Anterior cingulate cortex (tissue), 58 donors: ENCODE measurements around the gene TNK2.
A peak's percentile ranks its signal among the peaks of the same experiment; 100 is the strongest.
"Not testable (repeated sequence)": the region's sequence is repeated elsewhere in the genome, so short reads cannot be mapped to it uniquely, and the experiment has no call there.

ENCODE experiments used
- DNase-seq, 58 donors: peaks; one replicate each; lab custom pipeline; 2025; lab: John Stamatoyannopoulos, UW

Gene TNK2

GRCh38 chr3:195921334-195921791 is 13.0 kb upstream of the TNK2 start:
- no peak for DNase-seq

- DNase-seq = no peak
Observed at GRCh38 chr3:195918176-195918575, 9.8 kb upstream of the TNK2 start.

GRCh38 chr3:195916991-195917390 is 8.6 kb upstream of the TNK2 start:
- DNase-seq = no peak

GRCh38 chr3:195916291-195916690 is 7.9 kb upstream of the TNK2 start:
- DNase-seq = no peak

GRCh38 chr3:195914648-195915473 is 6.5 kb upstream of the TNK2 start:
- no peak for DNase-seq

DNA sequence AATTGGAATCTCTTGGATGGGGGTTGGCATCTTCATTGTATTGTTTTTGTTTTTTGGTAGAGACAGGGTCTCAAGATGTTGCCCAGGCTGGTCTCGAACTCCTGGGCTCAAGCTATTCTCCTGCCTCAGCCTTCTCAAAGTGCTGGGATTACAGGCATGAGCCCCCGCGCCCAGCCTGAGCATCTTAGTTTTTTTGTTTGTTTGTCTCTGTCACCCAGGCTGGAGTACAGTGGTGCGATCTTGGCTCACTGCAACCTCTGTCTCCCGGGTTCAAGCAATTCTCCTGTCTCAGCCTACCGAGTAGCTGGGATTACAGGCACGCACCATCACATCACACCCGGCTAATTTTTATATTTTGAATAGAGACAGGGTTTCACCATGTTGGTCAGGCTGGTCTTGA is 5.8 kb upstream of the TNK2 start:
- not testable (repeated sequence) for DNase-seq

DNA sequence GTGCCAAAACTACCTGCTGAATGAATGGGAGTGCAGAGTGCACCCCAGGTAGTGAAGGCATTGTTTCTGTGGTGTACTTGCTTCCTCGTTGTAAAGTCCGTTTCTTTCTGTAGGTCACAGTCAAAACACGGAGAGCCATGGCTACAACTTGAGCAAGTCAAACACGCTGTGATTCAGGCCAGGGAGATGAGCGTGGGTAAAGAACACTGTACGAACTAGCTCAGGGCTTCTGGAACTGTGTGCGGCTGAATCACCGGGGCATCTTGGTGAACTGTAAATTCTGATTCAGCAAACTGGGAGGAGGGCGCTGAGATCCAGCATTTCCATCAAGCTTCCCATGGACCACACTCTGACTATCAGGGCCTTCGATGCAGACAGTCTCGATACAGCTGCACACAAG is 5.0 kb upstream of the TNK2 start:
- no peak for DNase-seq

DNA sequence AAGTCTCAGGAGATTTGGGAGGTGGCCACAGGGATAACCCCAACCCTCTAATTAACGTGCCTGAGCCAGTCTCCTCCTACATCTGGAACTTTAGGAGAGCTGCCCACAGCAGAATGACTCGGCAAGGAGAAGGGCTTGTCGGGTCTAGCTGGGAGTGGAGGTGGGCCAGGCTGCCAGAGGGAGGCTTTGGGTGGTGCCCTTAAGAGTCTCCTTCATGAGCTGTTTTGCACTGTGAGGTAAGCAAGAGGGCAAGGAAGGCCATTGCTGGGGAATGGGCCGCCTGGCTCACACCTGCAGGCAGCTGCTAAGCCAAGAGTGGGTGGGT is 3.6 kb upstream of the TNK2 start:
- no peak for DNase-seq

- DNase-seq = no peak
Observed at GRCh38 chr3:195911041-195911945, 2.9 kb upstream of the TNK2 start.

GRCh38 chr3:195910499-195910845 is 2.1 kb upstream of the TNK2 start:
- no peak for DNase-seq

DNA sequence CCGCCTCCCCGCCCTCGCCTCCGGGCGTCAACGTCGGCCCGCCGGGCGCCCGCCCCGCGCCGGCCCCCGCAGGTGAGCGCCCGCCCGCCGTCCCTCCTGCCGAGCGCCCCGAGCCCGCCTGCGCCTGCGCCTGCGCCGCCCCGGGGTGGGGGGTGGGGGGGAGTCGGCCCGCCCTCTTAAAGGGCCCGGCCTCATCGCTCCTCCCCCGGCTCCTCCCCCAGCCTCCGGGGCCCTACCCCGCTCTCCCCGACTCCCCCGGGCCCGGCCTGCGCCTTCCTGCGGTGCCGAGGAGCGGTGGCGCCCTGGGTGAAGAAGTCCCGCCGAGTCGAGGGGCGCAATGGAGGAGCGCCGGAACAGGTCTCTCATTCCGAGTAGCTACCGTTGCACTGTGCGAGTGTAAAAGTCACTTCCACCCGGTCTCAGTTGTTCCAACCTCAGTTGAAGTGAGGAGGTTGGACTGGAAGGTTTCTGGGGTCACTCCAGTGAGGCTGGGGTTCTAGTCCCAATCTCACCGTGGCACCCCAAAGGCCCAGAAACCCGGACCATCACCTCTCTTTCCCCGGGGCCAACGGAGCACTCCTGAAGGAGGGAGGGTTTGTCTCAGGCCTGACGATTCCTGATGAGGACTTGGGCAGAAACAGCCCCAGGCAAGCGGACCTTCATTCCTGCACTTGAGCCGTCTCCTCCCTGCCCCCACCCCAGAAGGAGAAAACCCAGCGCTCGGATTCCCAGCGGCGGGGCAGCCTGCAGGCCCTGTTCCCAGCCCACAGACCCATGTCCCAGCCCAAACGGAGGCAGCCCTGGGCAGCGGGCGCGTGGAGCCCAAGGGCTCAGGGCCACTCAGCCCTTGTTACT is 1.5 kb upstream of the TNK2 start:
- DNase-seq = peak in 57 of 58 donors; percentile 26 to 92 (median 83)

DNA sequence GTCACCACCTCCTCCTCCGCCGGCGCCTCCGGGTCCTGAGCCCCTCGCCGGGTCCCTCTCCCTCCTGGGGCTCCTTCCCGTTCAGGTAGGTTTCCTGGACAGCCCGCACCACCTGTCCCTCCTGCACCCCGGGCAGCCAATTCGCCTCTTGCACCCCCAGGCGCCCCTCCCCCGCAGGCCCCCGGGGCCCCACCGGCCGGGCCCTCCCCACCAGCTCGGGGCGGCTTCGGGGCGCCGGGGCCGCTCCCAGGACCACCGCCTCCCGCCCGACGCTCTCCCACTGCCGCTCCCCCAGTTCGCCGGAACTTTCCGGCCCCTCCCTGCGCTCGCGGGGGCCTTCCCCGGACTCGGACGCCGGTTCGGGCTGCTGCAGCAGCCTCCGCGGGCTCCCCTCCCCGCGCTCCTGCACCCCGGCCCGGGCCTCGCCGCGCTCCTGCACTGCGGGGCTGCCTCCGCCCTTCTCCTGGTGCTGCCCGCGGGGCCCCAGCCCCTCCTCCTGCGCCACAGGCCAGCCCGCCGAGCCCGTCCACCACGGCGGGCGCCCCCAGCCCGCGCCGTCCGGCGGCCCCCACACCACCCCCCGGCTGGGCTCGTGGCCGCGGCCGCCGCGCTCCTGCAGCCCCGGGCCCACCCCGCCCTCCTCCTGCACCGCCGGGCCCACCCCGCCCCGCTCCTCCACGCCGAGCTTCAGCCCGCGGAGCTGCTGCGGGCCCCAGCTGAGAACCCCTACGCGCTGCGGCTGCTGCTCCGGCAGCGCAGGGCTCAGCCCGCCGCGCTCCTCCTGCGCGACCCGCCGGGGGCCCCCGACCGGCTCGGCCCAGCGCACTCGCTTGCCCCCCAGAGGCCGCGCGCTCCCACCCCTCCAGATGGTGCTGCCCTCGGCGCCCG is 587 bp upstream of the TNK2 start:
- DNase-seq = peak in 2 of 58 donors; percentile 20 to 65

GRCh38 chr3:195907684-195907933 is 742 bp downstream of the TNK2 start:
- peak in 3 of 58 donors; percentile 47 to 68 (median 50) for DNase-seq

GRCh38 chr3:195906865-195907683 is 1.3 kb downstream of the TNK2 start:
- DNase-seq = peak in 33 of 58 donors; percentile 16 to 55 (median 36)

DNA sequence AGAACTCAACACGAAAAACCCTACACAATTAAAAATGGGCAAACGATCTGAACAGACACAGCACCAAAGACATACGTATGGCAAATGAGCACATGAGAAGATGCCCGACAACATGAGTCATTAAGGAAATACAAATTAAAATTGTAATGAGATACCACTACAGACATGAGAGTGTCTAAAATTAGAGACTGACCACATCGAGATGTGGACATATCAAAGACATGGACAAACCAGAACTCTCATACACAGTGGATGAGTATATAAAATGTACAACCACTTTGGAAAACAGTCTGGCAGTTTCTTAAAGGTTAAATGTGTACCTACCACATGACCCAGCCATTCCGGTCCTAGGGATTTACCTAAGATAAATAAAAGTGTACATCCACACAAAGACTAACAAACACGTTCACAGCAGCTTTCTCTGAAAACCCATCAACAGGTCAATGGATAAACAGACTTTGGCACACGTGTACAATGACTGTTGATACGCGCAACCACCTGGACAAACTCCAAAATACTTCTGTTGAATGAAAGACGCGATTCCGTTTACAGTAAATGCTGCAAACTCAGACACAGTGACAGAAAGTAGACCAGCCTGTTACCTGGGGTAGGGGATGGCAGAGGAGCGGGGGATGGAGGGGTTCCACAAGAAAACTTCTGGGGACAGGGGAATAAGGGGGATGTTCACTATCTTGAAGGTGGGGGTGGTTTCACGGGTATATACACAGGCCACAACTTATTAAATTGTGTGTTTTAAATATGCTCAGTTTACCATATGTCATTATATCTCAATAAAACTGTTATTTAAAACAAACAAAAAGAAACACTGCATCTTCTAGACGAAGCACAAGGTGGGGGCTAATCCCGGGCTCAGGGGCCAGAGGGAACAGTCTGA is 2.1 kb downstream of the TNK2 start:
- DNase-seq = no peak

DNA sequence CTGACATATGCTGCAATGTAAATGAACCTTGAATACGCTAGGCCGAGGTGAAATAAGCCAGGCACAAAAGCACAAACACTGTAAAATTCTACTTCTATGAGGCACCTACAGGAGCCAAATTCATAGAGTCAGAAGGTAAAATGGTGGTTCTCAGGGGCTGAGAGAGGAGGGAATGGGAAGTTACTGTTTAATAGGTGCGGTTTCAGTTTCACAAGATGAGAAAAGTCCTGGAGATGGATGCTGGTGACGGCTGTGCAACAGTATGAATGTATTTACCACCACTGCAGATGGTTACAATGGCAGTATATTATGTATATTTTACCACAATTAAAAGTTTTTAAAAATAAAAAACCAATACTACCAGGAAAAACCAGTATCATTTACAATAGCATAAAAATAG is 4.0 kb downstream of the TNK2 start:
- DNase-seq = no peak

DNA sequence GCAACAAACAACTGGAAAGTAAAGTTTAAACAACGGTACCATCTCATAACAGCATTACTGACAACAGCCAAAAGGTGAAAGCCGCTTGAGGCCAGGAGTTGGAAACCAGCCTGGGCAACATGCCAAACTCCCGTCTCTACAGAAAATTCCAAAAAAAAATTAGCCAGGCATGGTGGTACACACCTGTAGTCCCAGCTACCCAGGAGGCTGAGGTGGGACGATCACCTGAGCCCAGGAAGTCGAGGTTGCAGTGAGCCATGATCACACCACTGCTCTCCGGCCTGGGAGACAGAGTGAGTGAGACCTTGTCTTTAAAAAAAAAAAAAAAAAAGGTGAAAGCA is 4.4 kb downstream of the TNK2 start:
- DNase-seq = no peak

GRCh38 chr3:195902634-195903033 is 5.7 kb downstream of the TNK2 start:
- DNase-seq = not testable (repeated sequence)
